A549 (cell line): ENCODE results near the gene DDX41.

Experiments
- BCL3 ChIP-seq: fragments of >200 bp; sonication (Bioruptor Twin); formaldehyde crosslinking; IDR thresholded peaks from 3 replicates; pipeline ENCODE4 v1.6.1; 2016
- CTCF ChIP-seq: fragments of >200 bp; sonication (Bioruptor Twin); formaldehyde crosslinking; IDR thresholded peaks from 3 replicates; pipeline ENCODE4 v1.5.1; 2016
- EP300 ChIP-seq, 2 experiments: fragments of >200 bp; sonication (Bioruptor Twin); formaldehyde crosslinking; IDR thresholded peaks; 2 replicates in 1 of 2; 3 replicates in 1 of 2; pipeline ENCODE4 v1.6.1; 2016 to 2017
- HMGXB4 ChIP-seq: fragments of 250-450 bp; sonication (Bioruptor Pico); IDR thresholded peaks from 2 replicates; pipeline ENCODE4 v1.5.0; 2021; ENCODE audit warnings: mild to moderate bottlenecking, moderate library complexity, borderline replicate concordance
- MAZ ChIP-seq: fragments of 150-350 bp; IDR thresholded peaks from 2 replicates; pipeline ENCODE4 v1.6.1; 2014; ENCODE audit warnings: antibody characterized with exemption, low read depth, low read length, borderline replicate concordance
- MYC ChIP-seq: IDR thresholded peaks from 2 replicates; pipeline ENCODE4 v1.6.1; 2012; ENCODE audit warnings: mild to moderate bottlenecking, inconsistent platforms, low read length, improper control_type of control experiment, borderline replicate concordance
- POLR2A ChIP-seq: IDR thresholded peaks from 2 replicates; pipeline ENCODE4 v1.6.1; 2012; ENCODE audit warnings: mild to moderate bottlenecking, low read length
- RAD21 ChIP-seq, 2 experiments: fragments of >200 bp in 1 of 2; sonication (Bioruptor Twin) in 1 of 2; formaldehyde crosslinking in 1 of 2; IDR thresholded peaks in 1 of 2; conservative IDR thresholded peaks in 1 of 2; 2 replicates in 1 of 2; 3 replicates in 1 of 2; pipeline ENCODE4 v1.6.1; 2012 to 2018; ENCODE audit warnings: inconsistent platforms in 1 of 2
- RFX5 ChIP-seq: fragments of 450-650 bp; IDR thresholded peaks from 2 replicates; pipeline ENCODE4 v1.7.1; 2014; ENCODE audit warnings: antibody characterized with exemption, mild to moderate bottlenecking, moderate library complexity
- USF2 ChIP-seq: fragments of 450-650 bp; IDR thresholded peaks from 2 replicates; pipeline ENCODE4 v1.6.1; 2014; ENCODE audit warnings: antibody characterized with exemption
- ZC3H11A ChIP-seq: fragments of 450-650 bp; IDR thresholded peaks from 2 replicates; pipeline ENCODE4 v1.6.1; 2014; ENCODE audit warnings: antibody characterized with exemption, mild to moderate bottlenecking
- ZFP36 ChIP-seq: fragments of 450-650 bp; IDR thresholded peaks from 2 replicates; pipeline ENCODE4 v1.6.1; 2014; ENCODE audit warnings: borderline replicate concordance; ENCODE audit not compliant: partially characterized antibody

- TF ChIP-seq ZC3H11A (no peak), POLR2A (no peak), CTCF (no peak), RAD21 (conservative IDR thresholded peaks at IDR 0.05 in 1 of 2, IDR thresholded peaks at IDR 0.05 in 1 of 2) (no peak), USF2 (no peak), ZFP36 (no peak), BCL3 (no peak), MYC (no peak), RFX5 (no peak), HMGXB4 (CRISPR knock-in tag) (no peak), EP300 (IDR thresholded peaks at IDR 0.05) (no peak), MAZ (no peak)
Measured at GRCh38 chr5:177555228-177555627, 38.5 kb upstream of the DDX41 start.
